ENCODE data around the gene RPGRIP1L.

Gene RPGRIP1L

DNA sequence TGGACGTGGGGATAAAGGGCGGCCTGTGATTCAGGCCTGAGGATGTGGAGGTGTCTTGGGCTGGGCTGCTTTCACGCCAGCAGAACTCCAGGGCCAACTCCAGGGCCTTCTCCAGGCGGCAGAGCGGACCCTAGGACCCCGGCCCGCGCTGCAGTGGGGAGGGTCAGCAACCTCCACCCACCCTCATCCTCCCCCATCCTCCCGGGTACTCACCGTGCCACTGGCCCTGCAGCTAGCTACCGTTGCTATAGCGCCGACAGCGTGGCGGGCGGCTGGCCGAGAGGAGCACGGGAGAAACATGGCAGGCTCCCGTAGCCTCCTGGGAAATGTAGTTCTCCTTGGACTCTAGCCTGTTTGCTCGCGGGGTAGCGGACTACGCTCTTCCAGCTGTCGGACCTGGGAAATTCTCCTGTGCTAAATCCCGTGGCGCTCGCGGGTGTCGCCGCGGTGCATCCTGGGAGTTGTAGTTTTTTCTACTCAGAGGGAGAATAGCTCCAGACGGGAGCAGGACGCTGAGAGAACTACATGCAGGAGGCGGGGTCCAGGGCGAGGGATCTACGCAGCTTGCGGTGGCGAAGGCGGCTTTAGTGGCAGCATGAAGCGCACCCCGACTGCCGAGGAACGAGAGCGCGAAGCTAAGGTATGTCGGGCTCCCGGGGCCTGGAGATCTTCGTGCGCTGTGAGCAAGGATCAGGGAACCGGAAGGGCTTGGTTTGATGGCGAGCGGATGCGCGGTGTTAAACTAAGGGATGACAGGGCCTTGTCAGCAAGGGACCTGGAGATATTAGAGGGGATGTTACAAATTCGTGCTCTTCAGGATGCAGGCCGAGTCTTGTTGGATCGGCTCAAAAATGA, at the start of gene RPGRIP1L, which contains the start of gene FTO:
Gene RPGRIP1L, minus strand, starts transcription at position 270 of the 855 bp plus-strand sequence. CDS start 3,136 bp downstream, outside the sequence.
Gene FTO, plus strand, starts transcription at position 567 of the 855 bp plus-strand sequence.
- peak; percentile 99 for DNase-seq (ENCODE audit: low read depth)

DNA sequence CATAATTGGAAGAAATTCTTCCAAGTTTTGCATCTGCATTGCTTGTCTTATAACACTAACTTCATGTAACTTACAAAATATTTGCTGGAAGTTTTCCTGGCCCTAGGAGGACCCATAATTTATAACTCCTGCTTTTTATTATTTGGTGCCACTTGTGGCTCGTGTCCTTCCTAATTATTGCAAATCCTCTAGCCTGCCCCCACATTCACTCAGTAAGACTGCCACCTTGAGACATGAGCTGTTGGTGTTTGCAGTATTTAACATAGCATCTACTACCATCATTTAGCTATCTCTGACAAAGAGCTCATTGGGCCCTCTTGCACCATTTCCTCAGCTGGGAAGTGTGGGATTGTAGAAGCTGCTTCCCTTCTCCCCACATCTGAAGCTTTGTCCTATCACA, 49.8 kb upstream of the RPGRIP1L start:
- DNase-seq (ENCODE audit: low read depth) = no peak

- no peak for DNase-seq (ENCODE audit: low read depth)
Observed at GRCh38 chr16:53752560-53752959, 48.9 kb upstream of the RPGRIP1L start.

DNA sequence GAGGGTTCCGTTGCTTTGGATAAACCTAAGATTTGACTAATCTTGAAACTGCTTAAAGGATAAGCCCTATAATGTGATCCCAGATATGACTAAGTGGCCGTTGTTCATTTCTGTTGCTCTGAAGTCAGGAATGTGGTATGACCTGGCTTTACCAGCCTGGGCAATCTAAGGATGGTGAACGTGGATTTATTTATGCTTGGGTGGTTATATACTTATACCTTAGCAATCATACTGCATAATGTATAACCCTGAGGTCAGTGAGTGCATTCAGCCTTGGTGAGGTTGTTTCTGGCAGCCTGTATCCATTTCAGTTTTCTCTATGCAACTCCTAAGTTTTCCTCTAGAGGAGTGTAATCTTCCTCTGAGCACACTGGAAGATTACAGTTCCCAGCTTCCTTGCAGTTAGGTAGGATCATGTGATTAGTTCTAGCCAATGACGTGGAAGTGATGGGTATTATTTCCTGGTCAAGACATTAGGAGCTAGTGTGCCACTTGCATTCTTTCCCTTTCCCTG, 42.2 kb upstream of the RPGRIP1L start:
- DNase-seq (ENCODE audit: low read depth) = peak; percentile 76

DNA sequence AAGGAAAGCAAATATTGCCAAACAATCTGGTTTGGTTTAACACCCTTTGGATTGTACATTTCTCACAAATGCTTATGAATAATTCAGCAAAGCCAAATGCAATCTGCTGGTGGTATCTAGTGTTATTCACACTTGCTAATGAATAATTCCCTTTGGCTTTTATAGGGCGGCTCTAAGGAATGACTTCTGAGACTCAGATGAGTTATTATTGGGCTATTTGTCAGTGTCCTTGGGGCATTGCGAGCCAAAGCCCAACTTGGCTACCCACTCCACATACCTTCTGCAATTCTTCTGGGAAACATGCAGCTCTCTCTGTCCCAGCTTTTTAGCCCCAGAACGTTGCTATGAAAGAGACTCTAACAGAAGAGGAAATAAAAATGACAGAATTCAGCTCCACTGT, 41.4 kb upstream of the RPGRIP1L start:
- peak; percentile 27 for DNase-seq (ENCODE audit: low read depth)

- no peak for DNase-seq (ENCODE audit: low read depth)
Observed at GRCh38 chr16:53744449-53744848, 40.8 kb upstream of the RPGRIP1L start.

DNA sequence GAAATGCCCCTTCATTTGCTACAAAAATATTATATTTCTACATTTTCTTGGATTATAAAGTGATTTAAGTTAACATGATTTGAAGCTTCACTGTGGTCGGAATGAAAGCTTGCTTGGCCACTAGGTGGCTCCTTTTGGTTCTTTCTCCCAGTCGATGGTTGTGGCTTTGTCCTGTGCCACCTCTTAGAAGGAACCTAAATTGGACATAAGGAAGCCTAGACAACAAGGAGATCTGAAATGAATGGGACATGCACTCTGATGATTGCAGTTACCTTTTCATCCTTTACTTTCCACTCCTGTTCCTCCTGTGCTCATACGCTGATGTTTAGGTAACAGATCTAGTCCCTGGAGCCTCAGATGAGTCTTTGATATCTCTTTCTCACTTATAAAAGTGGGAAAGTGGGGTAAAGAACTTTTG, 39.5 kb upstream of the RPGRIP1L start:
- peak; percentile 26 for DNase-seq (ENCODE audit: low read depth)

DNA sequence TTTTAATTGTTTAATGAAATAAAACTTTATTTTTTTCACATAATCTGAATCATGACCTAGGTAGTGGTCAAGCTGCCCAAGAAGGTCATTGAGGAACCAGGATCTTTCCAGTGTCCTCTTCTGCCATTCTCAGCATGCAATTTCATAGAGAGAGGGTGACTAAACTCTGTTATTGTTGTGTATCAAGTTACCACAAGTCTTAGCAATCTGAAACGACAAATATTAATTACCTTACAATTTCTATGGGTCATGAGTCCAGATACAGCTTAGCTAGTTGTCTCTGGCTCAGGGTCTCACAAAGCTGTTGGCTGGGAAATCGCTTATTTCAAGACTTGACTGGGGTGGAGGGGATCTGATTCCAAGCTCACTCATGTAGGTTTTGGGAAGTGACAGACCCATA, 37.9 kb upstream of the RPGRIP1L start:
- DNase-seq (ENCODE audit: low read depth) = no peak

DNA sequence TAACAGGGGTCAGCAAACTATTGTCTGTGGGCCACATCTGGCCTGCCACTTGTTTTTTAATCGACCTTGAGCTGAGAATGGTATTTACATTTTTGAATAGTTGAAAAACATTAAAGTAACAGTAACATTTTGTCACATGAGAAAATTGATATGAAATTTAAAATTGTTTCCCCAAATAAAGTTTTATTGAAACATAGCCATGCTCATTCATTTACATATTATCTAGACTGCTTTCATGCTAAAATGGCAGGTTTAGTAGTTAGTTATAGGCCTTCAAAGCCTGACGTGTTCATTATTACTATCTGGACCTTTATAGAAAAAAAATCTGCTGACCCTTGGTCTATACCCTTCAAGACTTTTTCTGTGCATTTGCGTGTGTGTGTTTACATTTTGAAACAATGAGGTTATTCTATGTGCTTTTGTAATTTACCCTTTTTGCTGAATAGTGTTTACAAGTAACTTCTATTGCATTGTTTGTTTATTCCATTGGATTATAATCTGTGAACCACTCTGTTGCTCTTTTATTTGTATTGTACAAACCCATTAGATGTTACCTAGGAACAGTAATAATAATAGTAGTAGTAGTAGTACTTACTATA, 37.4 kb upstream of the RPGRIP1L start:
- DNase-seq (ENCODE audit: low read depth) = no peak

GRCh38 chr16:53740476-53740875, 36.8 kb upstream of the RPGRIP1L start:
- DNase-seq (ENCODE audit: low read depth) = no peak

DNA sequence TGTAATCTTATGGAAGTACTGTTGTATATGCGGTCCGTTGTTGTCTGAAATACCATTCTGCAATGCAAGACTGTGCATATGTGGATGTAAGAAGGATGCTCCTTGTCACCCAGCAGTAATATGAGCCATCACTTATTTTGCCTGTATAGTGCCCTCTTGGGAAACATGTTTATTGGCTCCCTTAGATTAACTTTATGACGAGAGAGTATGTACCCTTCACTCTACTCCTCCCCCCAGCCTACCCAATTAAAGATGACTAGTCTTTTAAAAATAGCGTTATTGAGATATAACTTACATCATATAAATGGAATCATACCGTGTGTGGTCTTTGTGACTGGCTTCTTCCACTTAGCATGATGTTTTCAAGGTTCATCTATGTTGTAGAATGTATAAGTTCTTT, 33.9 kb upstream of the RPGRIP1L start:
- no peak for DNase-seq (ENCODE audit: low read depth)

DNA sequence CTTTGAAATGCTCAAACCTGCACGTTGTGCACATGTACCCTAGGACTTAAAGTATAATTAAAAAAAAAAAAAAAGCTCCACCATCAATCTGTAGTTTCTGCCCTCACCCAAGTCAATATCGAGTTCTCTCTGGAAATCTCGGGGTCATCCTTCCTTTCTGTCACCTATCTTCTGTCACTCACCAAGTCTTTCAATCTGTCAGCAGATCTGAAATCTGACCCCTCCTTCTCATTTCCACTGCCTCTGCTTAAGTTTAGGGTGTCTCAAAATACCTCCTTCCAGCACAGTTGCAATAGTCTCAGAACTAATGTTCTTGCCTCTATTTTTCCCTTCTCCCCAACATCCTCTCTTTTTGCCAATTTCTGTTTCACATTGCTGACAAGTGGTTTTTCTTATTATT, 32.6 kb upstream of the RPGRIP1L start:
- no peak for DNase-seq (ENCODE audit: low read depth)

DNA sequence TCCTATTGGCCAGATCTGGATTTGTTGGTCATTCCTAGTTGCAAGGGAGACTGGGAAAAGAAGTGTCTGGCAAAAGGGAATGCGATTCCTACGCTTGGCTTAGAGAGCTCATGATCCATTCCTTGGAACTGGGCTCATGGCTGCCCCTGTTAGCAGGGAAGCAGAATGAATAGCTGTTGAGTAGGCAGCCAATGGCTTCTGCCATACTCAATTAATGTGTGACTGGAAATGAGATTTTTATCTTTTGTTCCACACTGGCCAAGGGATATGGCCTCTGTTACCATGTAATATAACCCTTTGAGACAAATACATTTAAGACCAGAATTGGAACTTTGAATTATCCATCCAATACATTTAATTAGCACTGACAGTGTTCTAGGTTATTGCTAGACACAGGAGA, 31.2 kb upstream of the RPGRIP1L start:
- no peak for DNase-seq (ENCODE audit: low read depth)

- DNase-seq (ENCODE audit: low read depth) = no peak
Observed at GRCh38 chr16:53732296-53732929, 28.8 kb upstream of the RPGRIP1L start.

DNA sequence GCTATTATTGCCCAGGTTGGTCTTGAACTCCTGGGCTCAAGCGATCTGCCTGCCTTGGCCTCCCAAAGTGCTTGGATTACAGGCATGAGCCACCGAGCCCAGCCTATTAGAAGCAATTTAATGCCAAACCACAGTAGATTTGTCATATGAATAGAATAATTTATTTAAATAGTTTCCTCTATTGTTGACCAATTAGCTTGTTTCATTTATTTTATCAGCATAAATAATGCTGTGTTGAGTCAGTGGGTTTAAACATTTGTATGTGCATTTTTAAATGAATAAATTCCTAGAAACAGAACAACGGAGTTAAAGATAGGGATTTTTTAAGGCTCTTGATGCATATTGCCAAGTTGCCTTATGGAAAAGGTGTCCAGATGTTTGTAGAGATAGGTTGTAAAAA, 27.0 kb upstream of the RPGRIP1L start:
- DNase-seq (ENCODE audit: low read depth) = no peak

DNA sequence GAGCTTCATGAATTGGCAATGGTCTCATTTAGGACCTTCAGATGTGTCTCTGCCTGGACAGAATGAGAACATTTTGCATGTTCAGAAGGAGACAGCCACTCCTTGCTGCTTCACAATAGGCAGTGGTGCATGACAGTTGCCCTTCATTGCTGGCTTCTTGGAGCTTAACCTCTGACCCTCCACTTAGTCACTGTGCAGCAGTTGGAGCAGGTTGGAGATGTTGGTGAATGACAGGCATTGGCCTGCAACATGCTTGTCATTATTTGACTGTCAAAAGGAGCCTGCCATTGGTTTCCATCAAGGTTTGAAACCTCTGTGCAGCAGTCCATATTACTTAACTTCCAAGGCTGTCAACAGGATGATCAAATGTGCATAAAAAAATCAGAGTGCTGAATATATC, 23.0 kb upstream of the RPGRIP1L start:
- DNase-seq (ENCODE audit: low read depth) = peak; percentile 17

DNA sequence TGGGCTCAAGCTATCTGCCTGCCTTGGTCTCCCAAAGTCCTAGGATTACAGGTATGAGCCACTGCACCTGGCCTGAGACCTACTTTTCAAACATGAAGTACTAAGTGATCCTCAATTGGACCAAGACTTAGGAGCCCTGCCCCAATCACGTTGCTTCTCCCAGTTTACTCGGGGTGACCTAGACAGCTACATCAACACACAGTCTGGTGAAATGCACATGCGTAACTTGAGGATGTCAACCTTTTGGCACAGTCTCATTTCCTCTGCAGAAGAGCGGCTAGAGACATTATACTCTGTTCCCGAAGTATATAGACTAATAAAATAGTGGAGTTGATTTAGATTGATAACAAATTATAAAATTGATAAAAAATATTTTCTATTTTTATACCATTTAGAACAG, 17.4 kb upstream of the RPGRIP1L start:
- DNase-seq (ENCODE audit: low read depth) = no peak

- no peak for DNase-seq (ENCODE audit: low read depth)
Observed at GRCh38 chr16:53717577-53717976, 13.9 kb upstream of the RPGRIP1L start.

DNA sequence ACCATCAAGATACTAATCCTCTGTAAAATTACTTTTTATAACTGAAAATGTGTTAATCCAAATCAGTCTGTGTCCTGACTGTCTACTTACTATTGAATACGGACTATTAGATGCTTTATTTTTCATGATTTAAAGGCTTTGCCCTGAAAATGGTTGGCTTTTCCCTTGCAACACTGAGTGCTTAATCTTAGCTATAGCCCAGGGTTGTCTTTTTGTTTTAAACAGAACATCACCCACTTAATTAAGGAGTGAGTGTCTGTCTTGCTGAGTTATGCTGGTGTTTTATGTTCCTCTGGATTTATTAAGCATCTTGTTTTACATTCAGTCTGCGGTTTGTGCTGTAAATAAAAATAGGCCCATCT, 11.3 kb upstream of the RPGRIP1L start:
- DNase-seq (ENCODE audit: low read depth) = no peak

GRCh38 chr16:53714205-53715022, 10.8 kb upstream of the RPGRIP1L start:
- no peak for DNase-seq (ENCODE audit: low read depth)

DNA sequence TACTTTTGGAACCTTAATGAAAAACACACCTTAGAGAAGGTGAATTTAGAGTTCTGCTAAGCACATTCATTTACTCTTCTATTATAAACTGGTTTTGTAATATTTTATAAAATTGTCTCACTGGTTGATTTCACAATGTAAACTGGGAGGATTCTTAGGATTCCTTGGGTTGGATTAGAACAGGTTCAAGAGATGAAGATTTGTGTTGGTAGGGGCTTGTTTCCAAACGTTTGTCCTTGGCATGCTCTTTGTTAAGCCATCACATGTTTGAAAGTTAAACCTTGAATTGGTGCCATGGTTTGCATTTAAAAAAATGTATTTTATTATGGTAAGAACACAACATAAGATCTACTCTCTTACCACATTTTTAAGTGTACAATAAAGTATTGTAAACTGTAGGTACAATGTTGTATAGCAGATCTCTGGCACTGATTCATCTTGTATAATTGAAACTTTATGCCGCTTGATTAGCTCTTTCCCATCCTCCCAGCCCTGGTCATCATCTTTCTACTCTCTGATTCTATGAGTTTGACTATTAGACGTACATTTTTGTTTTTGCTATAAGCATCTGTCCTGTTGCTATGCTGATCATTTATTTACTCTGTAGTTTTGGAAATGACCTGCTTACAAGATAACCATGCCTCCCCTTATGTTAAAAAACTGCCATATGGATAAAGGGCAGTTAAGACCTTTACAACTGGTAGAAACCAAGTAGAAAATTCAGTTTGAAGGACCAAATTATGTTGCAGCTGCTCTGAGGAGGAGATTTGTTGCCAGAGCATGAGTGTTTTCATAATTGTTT, 9.9 kb upstream of the RPGRIP1L start:
- no peak for DNase-seq (ENCODE audit: low read depth)
